ENCODE results near the gene ANKRD62.

The ANKRD62 gene

GRCh38 chr18:12165038-12165768, 71.6 kb downstream of the ANKRD62 start:
- no peak for DNase-seq (ENCODE audit: low read depth in 4 of 4, low spot score in 1 of 4)
